Stimulated activated CD8-positive, alpha-beta memory T cell treated with anti-CD3 and anti-CD28 coated beads, Interleukin-7, amount 100 ng/mL, for 24 hours (primary cell): ENCODE measurements around the gene RAB11FIP3.
"Not testable (repeated sequence)": the region's sequence is repeated elsewhere in the genome, so short reads cannot be mapped to it uniquely, and the experiment has no call there.

Source experiments
- DNase-seq: peaks from one replicate; pipeline ENCODE4 v3.0.0-alpha.2; 2020; ENCODE audit warnings: low read depth

Gene RAB11FIP3

GRCh38 chr16:467249-467871 lies 41.9 kb downstream of the RAB11FIP3 start:
- DNase-seq, result not testable (repeated sequence)

GRCh38 chr16:468068-468821 lies 42.8 kb downstream of the RAB11FIP3 start:
- no peak for DNase-seq

GRCh38 chr16:469459-469858 lies 44.0 kb downstream of the RAB11FIP3 start:
- DNase-seq, result not testable (repeated sequence)

- no peak for DNase-seq
These were observed 45.0 kb downstream of the RAB11FIP3 start for GRCh38 chr16:470418-470817.

GRCh38 chr16:471353-472198 lies 46.1 kb downstream of the RAB11FIP3 start:
- DNase-seq, result no peak

- DNase-seq, result no peak
These were observed 46.7 kb downstream of the RAB11FIP3 start for GRCh38 chr16:472199-472504.

GRCh38 chr16:473046-474043 lies 47.9 kb downstream of the RAB11FIP3 start:
- no peak for DNase-seq

GRCh38 chr16:474420-475122 lies 49.1 kb downstream of the RAB11FIP3 start:
- no peak for DNase-seq

- no peak for DNase-seq
These were observed 50.6 kb downstream of the RAB11FIP3 start for GRCh38 chr16:476039-476438.

GRCh38 chr16:477301-478157 lies 52.1 kb downstream of the RAB11FIP3 start:
- DNase-seq, result no peak

GRCh38 chr16:478287-478686 lies 52.8 kb downstream of the RAB11FIP3 start:
- DNase-seq, result not testable (repeated sequence)

- DNase-seq, result no peak
These were observed 57.2 kb downstream of the RAB11FIP3 start for GRCh38 chr16:482468-483185.

- no peak for DNase-seq
These were observed 58.1 kb downstream of the RAB11FIP3 start for GRCh38 chr16:483341-484075.

GRCh38 chr16:489606-490005 lies 64.2 kb downstream of the RAB11FIP3 start:
- DNase-seq, result no peak

GRCh38 chr16:490768-491167 lies 65.3 kb downstream of the RAB11FIP3 start:
- DNase-seq, result no peak

GRCh38 chr16:491220-491919 lies 65.9 kb downstream of the RAB11FIP3 start:
- DNase-seq, result no peak

GRCh38 chr16:492211-492875 lies 66.9 kb downstream of the RAB11FIP3 start:
- DNase-seq, result no peak
